SK-N-SH (cell line): ENCODE results near the gene TNRC6C. TPM values are rescaled to one million over a fixed set of nuclear protein-coding genes. Genes with fewer than 3 reads are reported as not detected.

Experiments
- CTCF ChIA-PET: fragments of 300-600, 350-600 bp; formaldehyde crosslinking; extraction: SDS; loops from one replicate; lab custom pipeline; 2021; lab: Yijun Ruan, JAX
- POLR2A ChIA-PET: fragments of 350-600 bp; sonication (Branson Sonifier 250); formaldehyde crosslinking; extraction: SDS; loops from one replicate; lab custom pipeline; 2020; ENCODE audit warnings: antibody characterized with exemption, inconsistent platforms; lab: Yijun Ruan, JAX
- DNase-seq: peaks from one replicate; pipeline ENCODE4 v3.0.0; 2012
- H2AFZ ChIP-seq: fragments of 200-600 bp; sonication (generic); 2 replicates; pipeline ENCODE4 v1.8.1; 2016; ENCODE audit warnings: antibody characterized with exemption, mild to moderate bottlenecking, low read depth
- H3F3A ChIP-seq: fragments of 200-600 bp; sonication (generic); replicated peaks from 2 replicates; pipeline ENCODE3; 2016; ENCODE audit warnings: antibody characterized with exemption, mild to moderate bottlenecking; ENCODE audit not compliant: insufficient read depth
- H3K27ac ChIP-seq, 2 experiments: fragments of 200-500 bp in 1 of 2; fragments of 200-600 bp in 1 of 2; sonication (Bioruptor generic) in 1 of 2; sonication (generic), shearing (Covaris generic) in 1 of 2; 2 replicates each; pipeline versions ENCODE4 v1.5.1 to v1.6.1; 2014 to 2016; ENCODE audit warnings: low read depth in 2 of 2, inconsistent platforms in 1 of 2, low read length in 1 of 2, mild to moderate bottlenecking in 1 of 2, mixed read lengths in 1 of 2
- H3K27me3 ChIP-seq: fragments of 200-600 bp; sonication (generic), shearing (Covaris generic); 2 replicates; pipeline ENCODE4 v1.6.1; 2016; ENCODE audit warnings: mixed run types; ENCODE audit not compliant: insufficient read depth
- H3K36me3 ChIP-seq, 2 experiments: fragments of 200-500 bp in 1 of 2; fragments of 200-600 bp in 1 of 2; sonication (Bioruptor generic) in 1 of 2; sonication (generic) in 1 of 2; replicated peaks in 1 of 2; 2 replicates each; pipeline versions ENCODE3 to v1.5.1; 2014 to 2016; ENCODE audit warnings: low read length in 1 of 2, mild to moderate bottlenecking in 1 of 2; ENCODE audit not compliant: insufficient read depth in 2 of 2, control insufficient read depth in 1 of 2
- H3K4me1 ChIP-seq, 2 experiments: fragments of 200-500 bp in 1 of 2; fragments of 200-600 bp in 1 of 2; sonication (Bioruptor generic) in 1 of 2; sonication (generic), shearing (Covaris generic) in 1 of 2; 2 replicates each; pipeline versions ENCODE4 v1.5.1 to v1.6.1; 2014 to 2016; ENCODE audit warnings: low read depth in 1 of 2, low read length in 1 of 2, mixed run types in 1 of 2; ENCODE audit not compliant: insufficient read depth in 2 of 2, control insufficient read depth in 1 of 2
- H3K4me2 ChIP-seq: fragments of 200-600 bp; sonication (generic), shearing (Covaris generic); 2 replicates; pipeline ENCODE4 v1.6.1; 2017; ENCODE audit warnings: mixed run types
- H3K4me3 ChIP-seq, 2 experiments: fragments of 200-500 bp in 1 of 2; fragments of 200-600 bp in 1 of 2; sonication (Bioruptor generic) in 1 of 2; sonication (generic), shearing (Covaris generic) in 1 of 2; 2 replicates each; pipeline versions ENCODE4 v1.5.1 to v1.8.1; 2014 to 2016; ENCODE audit warnings: low read depth in 2 of 2, inconsistent platforms in 1 of 2, low read length in 1 of 2, mild to moderate bottlenecking in 1 of 2, mixed read lengths in 1 of 2, moderate library complexity in 1 of 2
- H3K79me2 ChIP-seq: fragments of 200-600 bp; sonication (generic); 2 replicates; pipeline ENCODE4 v1.8.1; 2017; ENCODE audit warnings: mild to moderate bottlenecking; ENCODE audit not compliant: insufficient read depth
- H3K9ac ChIP-seq: fragments of 200-600 bp; sonication (generic); 2 replicates; pipeline ENCODE4 v1.6.1; 2017; ENCODE audit warnings: mixed run types
- H3K9me2 ChIP-seq: fragments of 200-600 bp; sonication (generic); 2 replicates; pipeline ENCODE4 v1.6.1; 2017; ENCODE audit warnings: mixed run types
- H3K9me3 ChIP-seq: fragments of 200-600 bp; sonication (generic); 2 replicates; pipeline ENCODE4 v1.6.1; 2017; ENCODE audit warnings: mixed run types, mild to moderate bottlenecking, moderate library complexity
- H4K20me1 ChIP-seq: fragments of 200-600 bp; sonication (generic); 2 replicates; pipeline ENCODE4 v1.6.1; 2017; ENCODE audit warnings: mild to moderate bottlenecking, mixed run types; ENCODE audit not compliant: insufficient read depth
- CHD2 ChIP-seq: fragments of 150-350 bp; IDR thresholded peaks from 2 replicates; pipeline ENCODE4 v1.6.1; 2018; ENCODE audit warnings: low read length; ENCODE audit not compliant: partially characterized antibody
- ELF1 ChIP-seq: IDR thresholded peaks from 2 replicates; pipeline ENCODE4 v1.4.0; 2012
- FOXM1 ChIP-seq: IDR thresholded peaks from 2 replicates; pipeline ENCODE4 v1.4.0; 2012; ENCODE audit warnings: low read depth, mild to moderate bottlenecking
- GATA2 ChIP-seq: sonication (generic); formaldehyde crosslinking; IDR thresholded peaks from 2 replicates; pipeline ENCODE4 v1.5.0; 2020; ENCODE audit warnings: mild to moderate bottlenecking, missing genetic modification reagents
- JUND ChIP-seq: IDR thresholded peaks from 2 replicates; pipeline ENCODE4 v1.4.0; 2012
- MXI1 ChIP-seq: IDR thresholded peaks from 2 replicates; pipeline ENCODE4 v1.6.1; 2012; ENCODE audit warnings: mild to moderate bottlenecking, low read depth, low read length, improper control_type of control experiment
- NFIC ChIP-seq: IDR thresholded peaks from 2 replicates; pipeline ENCODE4 v1.4.0; 2012; ENCODE audit warnings: borderline replicate concordance
- SIN3A ChIP-seq: IDR thresholded peaks from 2 replicates; pipeline ENCODE4 v1.6.1; 2012; ENCODE audit warnings: low read depth, mild to moderate bottlenecking, low read length, moderate library complexity, borderline replicate concordance
- TAF1 ChIP-seq: IDR thresholded peaks from 2 replicates; pipeline ENCODE4 v1.6.1; 2012; ENCODE audit warnings: low read depth, mild to moderate bottlenecking, low read length, moderate library complexity, borderline replicate concordance
- TCF12 ChIP-seq: IDR thresholded peaks from 2 replicates; pipeline ENCODE4 v1.4.0; 2012
- TEAD4 ChIP-seq: IDR thresholded peaks from 2 replicates; pipeline ENCODE4 v1.4.0; 2012; ENCODE audit warnings: mild to moderate bottlenecking, borderline replicate concordance; ENCODE audit not compliant: insufficient read depth
- WGBS: methylation state at CpG from one replicate; pipeline ENCODE4 v1.1.6; 2017; ENCODE audit warnings: low lambda C conversion rate; 5-methylcytosine and 5-hydroxymethylcytosine counted together
- polyA plus RNA-seq, 3 experiments: library from polyadenylated mRNA; depleted of rRNA; stranded (reverse); fragments of >200 nt; gene quantifications; 2 replicates each; pipeline ENCODE4 v1.2.3, GENCODE V29; 2012
- TF ChIP-seq, protein P1 (sequence below): IDR thresholded peaks from 2 replicates; pipeline ENCODE4 v1.4.0; 2012; ENCODE audit warnings: low read depth, borderline replicate concordance
- TF ChIP-seq, protein P2 (sequence below): IDR thresholded peaks from 2 replicates; pipeline ENCODE4; 2012
- TF ChIP-seq, protein P3 (sequence below): fragments of 200-600 bp; sonication (generic); IDR thresholded peaks from 2 replicates; pipeline ENCODE4 v1.6.1; 2017; ENCODE audit warnings: antibody characterized with exemption, mild to moderate bottlenecking, moderate library complexity

The TNRC6C gene
- polyA plus RNA-seq, 1 of the 3 experiments (the other 2 are of a cell fraction), result 2.2 TPM

DNA sequence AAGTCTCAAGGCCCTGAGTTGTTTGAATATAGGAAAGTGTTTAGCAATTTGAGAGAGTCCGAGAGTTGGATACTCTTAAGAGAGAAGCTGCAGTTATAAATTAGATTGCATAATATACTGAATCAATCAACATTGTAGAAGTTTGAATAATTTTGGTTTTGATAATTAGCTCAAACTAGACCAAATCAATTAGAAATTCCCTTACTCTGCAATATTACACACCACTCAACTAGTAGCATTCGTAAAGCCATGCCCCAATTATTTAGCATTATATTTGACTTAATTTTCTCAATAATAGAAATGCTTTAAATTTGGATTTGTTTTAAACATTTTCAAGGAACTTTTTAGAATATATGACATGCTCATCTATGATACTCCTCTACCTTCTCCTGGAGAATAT, 49.1 kb downstream of the TNRC6C start:
- 95% methylated on average over 2 of the region's 2 CpGs for WGBS
- H3K4me3 ChIP-seq, result no peak overlapping the region
- H3K27ac ChIP-seq, result no peak overlapping the region
- no peak overlapping the region for H3K9ac ChIP-seq
- no peaks in the 10 kb centered on the region for H3F3A ChIP-seq
- TF ChIP-seq SIN3A, result no peak
- no peak for TF ChIP-seq ELF1
- no peak for TF ChIP-seq TAF1
- no peak for TF ChIP-seq MXI1
- TF ChIP-seq, protein P1, sequence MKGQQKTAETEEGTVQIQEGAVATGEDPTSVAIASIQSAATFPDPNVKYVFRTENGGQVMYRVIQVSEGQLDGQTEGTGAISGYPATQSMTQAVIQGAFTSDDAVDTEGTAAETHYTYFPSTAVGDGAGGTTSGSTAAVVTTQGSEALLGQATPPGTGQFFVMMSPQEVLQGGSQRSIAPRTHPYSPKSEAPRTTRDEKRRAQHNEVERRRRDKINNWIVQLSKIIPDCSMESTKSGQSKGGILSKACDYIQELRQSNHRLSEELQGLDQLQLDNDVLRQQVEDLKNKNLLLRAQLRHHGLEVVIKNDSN, result no peak
- TF ChIP-seq NFIC, result no peak
- TF ChIP-seq TCF12, result no peak
- POLR2A ChIA-PET, result no interaction called here
- H3K36me3 ChIP-seq, result peaks cover 33 to 50% of the 10 kb centered on the region in 2 experiments
- no peaks in the 10 kb centered on the region for H4K20me1 ChIP-seq
- DNase-seq, result no peak
- H3K9me2 ChIP-seq, result no peaks in the 10 kb centered on the region
- no peaks in the 10 kb centered on the region for H3K9me3 ChIP-seq
- CTCF ChIA-PET, result interaction anchor here (0.6 to 3.9 kb wide), 4 partner anchors 9 to 465 kb away, joined by 3 to 25 read pairs (median 4); no protein-coding TSS in a partner anchor
- no peaks in the 10 kb centered on the region for H3K27me3 ChIP-seq
- no peak overlapping the region for H2AFZ ChIP-seq
- peaks cover 0 to 7% of the 10 kb centered on the region in 2 experiments; a peak in 2 of 4 replicates for H3K4me1 ChIP-seq
- H3K79me2 ChIP-seq, result no peaks in the 10 kb centered on the region
- no peak overlapping the region for H3K4me2 ChIP-seq

DNA sequence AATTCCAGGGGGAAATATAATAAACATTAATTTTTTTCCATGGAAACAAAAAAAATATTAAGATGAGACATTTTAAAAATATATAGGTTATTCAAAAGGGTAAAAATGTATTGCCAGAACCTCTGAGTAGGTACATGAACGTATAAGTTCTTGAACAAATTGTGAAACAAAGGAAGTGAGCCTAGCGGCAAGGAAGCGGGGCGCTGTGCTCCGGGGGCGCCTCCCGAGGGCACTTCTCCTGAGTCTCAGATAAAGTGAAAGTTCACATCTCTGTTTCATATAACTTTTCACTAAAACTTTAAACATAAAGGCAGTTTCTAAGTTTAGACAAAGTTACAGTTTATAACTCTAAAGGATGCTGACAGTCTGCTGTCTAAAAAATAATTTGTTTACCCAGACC, 52.3 kb downstream of the TNRC6C start:
- Histone ChIP-seq H3K27me3 (no peaks in the 10 kb centered on the region), H3K4me1 (peaks cover 0 to 13% of the 10 kb centered on the region in 2 experiments; a peak in 2 of 4 replicates)

More for the DNA sequence above, 52.3 kb downstream of the TNRC6C start:
- TF ChIP-seq, protein P2, sequence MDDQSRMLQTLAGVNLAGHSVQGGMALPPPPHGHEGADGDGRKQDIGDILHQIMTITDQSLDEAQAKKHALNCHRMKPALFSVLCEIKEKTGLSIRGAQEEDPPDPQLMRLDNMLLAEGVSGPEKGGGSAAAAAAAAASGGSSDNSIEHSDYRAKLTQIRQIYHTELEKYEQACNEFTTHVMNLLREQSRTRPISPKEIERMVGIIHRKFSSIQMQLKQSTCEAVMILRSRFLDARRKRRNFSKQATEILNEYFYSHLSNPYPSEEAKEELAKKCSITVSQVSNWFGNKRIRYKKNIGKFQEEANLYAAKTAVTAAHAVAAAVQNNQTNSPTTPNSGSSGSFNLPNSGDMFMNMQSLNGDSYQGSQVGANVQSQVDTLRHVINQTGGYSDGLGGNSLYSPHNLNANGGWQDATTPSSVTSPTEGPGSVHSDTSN, result no peak
- TF ChIP-seq FOXM1 (no peak), CHD2 (no peak), JUND (no peak), GATA2 (CRISPR knock-in tag) (no peak), TEAD4 (no peak), ELF1 (no peak), SIN3A (no peak)
- TF ChIP-seq, protein P1, result no peak
- TF ChIP-seq, protein P3, sequence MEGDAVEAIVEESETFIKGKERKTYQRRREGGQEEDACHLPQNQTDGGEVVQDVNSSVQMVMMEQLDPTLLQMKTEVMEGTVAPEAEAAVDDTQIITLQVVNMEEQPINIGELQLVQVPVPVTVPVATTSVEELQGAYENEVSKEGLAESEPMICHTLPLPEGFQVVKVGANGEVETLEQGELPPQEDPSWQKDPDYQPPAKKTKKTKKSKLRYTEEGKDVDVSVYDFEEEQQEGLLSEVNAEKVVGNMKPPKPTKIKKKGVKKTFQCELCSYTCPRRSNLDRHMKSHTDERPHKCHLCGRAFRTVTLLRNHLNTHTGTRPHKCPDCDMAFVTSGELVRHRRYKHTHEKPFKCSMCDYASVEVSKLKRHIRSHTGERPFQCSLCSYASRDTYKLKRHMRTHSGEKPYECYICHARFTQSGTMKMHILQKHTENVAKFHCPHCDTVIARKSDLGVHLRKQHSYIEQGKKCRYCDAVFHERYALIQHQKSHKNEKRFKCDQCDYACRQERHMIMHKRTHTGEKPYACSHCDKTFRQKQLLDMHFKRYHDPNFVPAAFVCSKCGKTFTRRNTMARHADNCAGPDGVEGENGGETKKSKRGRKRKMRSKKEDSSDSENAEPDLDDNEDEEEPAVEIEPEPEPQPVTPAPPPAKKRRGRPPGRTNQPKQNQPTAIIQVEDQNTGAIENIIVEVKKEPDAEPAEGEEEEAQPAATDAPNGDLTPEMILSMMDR, result no peak
- TF ChIP-seq, all 33 proteins: peak for 0
- POLR2A ChIA-PET, result no interaction called here
- Histone ChIP-seq H3K36me3 (peaks cover 19 to 44% of the 10 kb centered on the region in 2 experiments), H3K9me3 (no peaks in the 10 kb centered on the region), H3K9ac (no peak overlapping the region), H4K20me1 (no peaks in the 10 kb centered on the region), H3K9me2 (no peaks in the 10 kb centered on the region), H3K4me3 (no peak overlapping the region), H2AFZ (no peak overlapping the region), H3K4me2 (no peak overlapping the region), H3K79me2 (no peaks in the 10 kb centered on the region), H3F3A (no peaks in the 10 kb centered on the region), H3K27ac (no peak overlapping the region)
- 90% methylated on average over 7 of the region's 7 CpGs for WGBS
- CTCF ChIA-PET, result interaction anchor here (0.7 to 11.1 kb wide), 6 partner anchors 9 to 469 kb away, joined by 3 to 246 read pairs (median 14); partner anchors contain the start of gene TNRC6C
- no peak for DNase-seq
